Esophagus squamous epithelium (tissue), 5 donors: ENCODE measurements around the gene ABTB1. TPM values are rescaled to one million over a fixed set of nuclear protein-coding genes. Genes with fewer than 3 reads are reported as not detected.
A peak's percentile ranks its signal among the peaks of the same experiment; 100 is the strongest.

ENCODE experiments used
- DNase-seq: peaks from one replicate; lab custom pipeline; 2025; lab: John Stamatoyannopoulos, UW
- H3K27ac ChIP-seq, 4 donors: fragments of 200-600 bp; sonication (generic); one replicate each; pipeline ENCODE4 v1.5.1; 2016 to 2019; ENCODE audit warnings: mild to moderate bottlenecking in 1 of 4
- H3K27me3 ChIP-seq, 4 donors: fragments of 200-600 bp; sonication (generic); 1 replicate in 3 of 4; 2 replicates in 1 of 4; pipeline versions ENCODE4 v1.5.1 to v1.6.0; 2017 to 2021; ENCODE audit warnings: antibody characterized with exemption in 1 of 4
- H3K36me3 ChIP-seq, 3 donors: fragments of 200-600 bp; sonication (generic); one replicate each; pipeline ENCODE4 v1.5.1; 2016 to 2019
- H3K4me1 ChIP-seq, 3 donors: fragments of 200-600 bp; sonication (generic); one replicate each; pipeline ENCODE4 v1.5.1; 2017 to 2019
- H3K4me3 ChIP-seq, 4 donors: fragments of 200-600 bp; sonication (generic); 1 replicate in 3 of 4; 2 replicates in 1 of 4; pipeline ENCODE4 v1.5.1; 2016 to 2019; ENCODE audit warnings: mild to moderate bottlenecking in 2 of 4, moderate library complexity in 1 of 4
- H3K9me3 ChIP-seq, 3 donors: fragments of 200-600 bp; sonication (generic); one replicate each; pipeline ENCODE4 v1.5.1; 2016 to 2019
- CTCF ChIP-seq, 6 experiments: fragments of 450-650 bp in 4 of 6; fragments of 200-600 bp in 2 of 6; sonication (generic) in 2 of 6; IDR thresholded peaks; one replicate each; pipeline ENCODE4 v1.5.1; 2016 to 2019; ENCODE audit warnings: antibody characterized with exemption in 6 of 6, mild to moderate bottlenecking in 4 of 6, moderate library complexity in 4 of 6
- POLR2A ChIP-seq, 4 donors: fragments of 450-650 bp; IDR thresholded peaks; one replicate each; pipeline ENCODE4 v1.6.1; 2017; ENCODE audit warnings: antibody characterized with exemption in 4 of 4, mild to moderate bottlenecking in 4 of 4, moderate library complexity in 3 of 4
- WGBS, 2 donors: methylation state at CpG; one replicate each; pipeline ENCODE4 v1.1.5; 2018; 5-methylcytosine and 5-hydroxymethylcytosine counted together
- intact Hi-C: fragments of 100-400 bp; cut with DNase I; formaldehyde crosslinking; loops from one replicate; pipeline ENCODE4 v1.15.0; 2022
- total RNA-seq, 4 donors: library from RNA; depleted of rRNA; stranded (reverse); fragments of >200 nt; gene quantifications; one replicate each; pipeline ENCODE4 v1.1.0, GENCODE V29; 2016
- donor health status: DM: yes; HTN: yes; CAD: no.

ABTB1 gene
- total RNA-seq, 4 donors from 2014 or later: 5.6 to 21.4 (median 6.3) TPM

- H3K9me3 ChIP-seq: no peaks in the 10 kb centered on the region
- intact Hi-C loops: no loop called here
- H3K36me3 ChIP-seq: no peaks in the 10 kb centered on the region
- H3K27ac ChIP-seq: peak overlapping the region in 1 of 4 donors; percentile 20
- DNase-seq: no peak
- no peak for TF ChIP-seq CTCF (IDR thresholded peaks at IDR 0.05)
- no peak for TF ChIP-seq POLR2A (IDR thresholded peaks at IDR 0.05)
- no peaks in the 10 kb centered on the region for H3K4me1 ChIP-seq
- no peaks in the 10 kb centered on the region for H3K27me3 ChIP-seq
- H3K4me3 ChIP-seq: no peak overlapping the region
- WGBS, 2 donors: 85 to 88% methylated on average over 7 to 11 of the region's 11 CpGs
These were observed 10.7 kb upstream of the ABTB1 start for GRCh38 chr3:127662001-127662469.

GRCh38 chr3:127663151-127663550, 9.6 kb upstream of the ABTB1 start:
- intact Hi-C loops: no loop called here
- H3K4me1 ChIP-seq: no peaks in the 10 kb centered on the region
- H3K27ac ChIP-seq: no peak overlapping the region
- no peak for TF ChIP-seq POLR2A (IDR thresholded peaks at IDR 0.05)
- TF ChIP-seq CTCF (IDR thresholded peaks at IDR 0.05): no peak
- DNase-seq: no peak
- H3K36me3 ChIP-seq: no peaks in the 10 kb centered on the region
- no peak overlapping the region for H3K4me3 ChIP-seq
- H3K27me3 ChIP-seq: no peaks in the 10 kb centered on the region
- no peaks in the 10 kb centered on the region for H3K9me3 ChIP-seq
- WGBS, 2 donors: 84 to 87% methylated on average over 5 of the region's 5 CpGs

- H3K4me3 ChIP-seq: no peak overlapping the region
- no peak for TF ChIP-seq CTCF (IDR thresholded peaks at IDR 0.05)
- TF ChIP-seq POLR2A (IDR thresholded peaks at IDR 0.05): no peak
- H3K27me3 ChIP-seq: no peaks in the 10 kb centered on the region
- no peak for DNase-seq
- H3K36me3 ChIP-seq: no peaks in the 10 kb centered on the region
- intact Hi-C loops: no loop called here
- no peaks in the 10 kb centered on the region for H3K4me1 ChIP-seq
- 69 to 83% methylated on average over 2 of the region's 2 CpGs for WGBS, 2 donors
- H3K9me3 ChIP-seq: no peaks in the 10 kb centered on the region
- H3K27ac ChIP-seq: no peak overlapping the region
These were observed 7.6 kb upstream of the ABTB1 start for GRCh38 chr3:127665165-127665564.

- Histone ChIP-seq H3K27me3 (no peaks in the 10 kb centered on the region), H3K4me1 (no peaks in the 10 kb centered on the region), H3K36me3 (no peaks in the 10 kb centered on the region), H3K27ac (no peak overlapping the region), H3K4me3 (no peak overlapping the region), H3K9me3 (no peaks in the 10 kb centered on the region)
- no peak for DNase-seq
- intact Hi-C loops: no loop called here
- no peak for TF ChIP-seq POLR2A (IDR thresholded peaks at IDR 0.05)
- no peak for TF ChIP-seq CTCF (IDR thresholded peaks at IDR 0.05)
- 59 to 67% methylated on average over 3 of the region's 3 CpGs for WGBS, 2 donors
These were observed 7.2 kb upstream of the ABTB1 start for GRCh38 chr3:127665586-127665985.

- DNase-seq: no peak
- TF ChIP-seq CTCF (IDR thresholded peaks at IDR 0.05): no peak
- TF ChIP-seq POLR2A (IDR thresholded peaks at IDR 0.05): no peak
- H3K4me3 ChIP-seq: no peak overlapping the region
- H3K27ac ChIP-seq: no peak overlapping the region
- no peaks in the 10 kb centered on the region for H3K27me3 ChIP-seq
- no peaks in the 10 kb centered on the region for H3K36me3 ChIP-seq
- intact Hi-C loops: no loop called here
- 50% methylated on average over 1 of the region's 2 CpGs for WGBS, 2 donors
- H3K9me3 ChIP-seq: no peaks in the 10 kb centered on the region
- H3K4me1 ChIP-seq: peaks cover 1 to 5% (median 2%) of the 10 kb centered on the region in 3 donors
These were observed 6.1 kb upstream of the ABTB1 start for GRCh38 chr3:127666676-127667075.
